ENCODE results near the gene SGO1.

- TF ChIP-seq POLR2A (IDR thresholded peaks at IDR 0.05) (no peak), CTCF (IDR thresholded peaks at IDR 0.05) (no peak)
Measured at GRCh38 chr3:20190991-20191390, 5.0 kb upstream of the SGO1 start.

Measured in gastroesophageal sphincter (tissue), 3 donors.